SK-N-SH treated with all-trans-retinoic acid at 6 μM for 48 hours (cell line): ENCODE results near the gene RFESD.
A peak's percentile ranks its signal among the peaks of the same experiment; 100 is the strongest.

Experiments
- ATAC-seq: fragments of 200-7000 bp; cut with Tn5 transposase; 3 replicates; pipeline ENCODE4 v1.9.1; 2020; ENCODE audit warnings: mild to moderate bottlenecking, moderate library complexity
- ARNTL ChIP-seq: fragments of 450-650 bp; formaldehyde crosslinking; IDR thresholded peaks from 2 replicates; pipeline ENCODE4 v1.5.0; 2020; ENCODE audit warnings: low read depth, mild to moderate bottlenecking, moderate library complexity, borderline replicate concordance
- BACH2 ChIP-seq: fragments of 250-450 bp; sonication (Bioruptor Pico); IDR thresholded peaks from 2 replicates; pipeline ENCODE4 v1.9.0; 2021; ENCODE audit warnings: mild to moderate bottlenecking, borderline replicate concordance
- CREB5 ChIP-seq: fragments of 250-450 bp; sonication (Bioruptor Pico); IDR thresholded peaks from 2 replicates; pipeline ENCODE4 v1.5.1; 2020; ENCODE audit warnings: low read depth, mild to moderate bottlenecking, moderate library complexity
- CSDC2 ChIP-seq: fragments of 250-450 bp; sonication (Bioruptor Pico); IDR thresholded peaks from 2 replicates; pipeline ENCODE4 v1.5.0; 2020; ENCODE audit warnings: mild to moderate bottlenecking, moderate library complexity
- CSRNP3 ChIP-seq: fragments of 250-450 bp; sonication (Bioruptor Pico); IDR thresholded peaks from 2 replicates; pipeline ENCODE4 v1.5.1; 2021; ENCODE audit warnings: mild to moderate bottlenecking, moderate library complexity
- ESRRG ChIP-seq: fragments of 250-450 bp; sonication (Bioruptor Pico); IDR thresholded peaks from 2 replicates; pipeline ENCODE4 v1.6.1; 2021; ENCODE audit warnings: mild to moderate bottlenecking
- GLIS3 ChIP-seq: fragments of 250-450 bp; sonication (Bioruptor Pico); IDR thresholded peaks from 2 replicates; pipeline ENCODE4 v1.5.0; 2020; ENCODE audit warnings: mild to moderate bottlenecking, moderate library complexity
- ISL1 ChIP-seq: fragments of 250-450 bp; sonication (Bioruptor Pico); IDR thresholded peaks from 2 replicates; pipeline ENCODE4 v2.1.2; 2022; ENCODE audit warnings: mild to moderate bottlenecking, moderate library complexity
- OSR1 ChIP-seq: fragments of 250-450 bp; sonication (Bioruptor Pico); IDR thresholded peaks from 2 replicates; pipeline ENCODE4 v1.8.0; 2022; ENCODE audit warnings: moderate library complexity, mild to moderate bottlenecking, inconsistent platforms
- PPARA ChIP-seq: fragments of 250-450 bp; sonication (Bioruptor Pico); IDR thresholded peaks from 2 replicates; pipeline ENCODE4 v1.5.0; 2020; ENCODE audit warnings: mild to moderate bottlenecking, borderline replicate concordance
- RARB ChIP-seq: fragments of 250-450 bp; sonication (Bioruptor Pico); IDR thresholded peaks from 2 replicates; pipeline ENCODE4 v1.8.0; 2021; ENCODE audit warnings: mild to moderate bottlenecking, moderate library complexity
- SNAI2 ChIP-seq: fragments of 250-450 bp; sonication (Bioruptor Pico); IDR thresholded peaks from 2 replicates; pipeline ENCODE4 v1.5.0; 2020; ENCODE audit warnings: mild to moderate bottlenecking, moderate library complexity
- TCF4 ChIP-seq: fragments of 250-450 bp; sonication (Bioruptor Pico); IDR thresholded peaks from 2 replicates; pipeline ENCODE4 v1.8.0; 2021; ENCODE audit warnings: mild to moderate bottlenecking, moderate library complexity, borderline replicate concordance
- TOX ChIP-seq: fragments of 250-450 bp; sonication (Bioruptor Pico); IDR thresholded peaks from 2 replicates; pipeline ENCODE4 v1.8.0; 2021; ENCODE audit warnings: mild to moderate bottlenecking, moderate library complexity, borderline replicate concordance
- TSHZ2 ChIP-seq: fragments of 250-450 bp; sonication (Bioruptor Pico); IDR thresholded peaks from 2 replicates; pipeline ENCODE4 v1.5.0; 2020; ENCODE audit warnings: mild to moderate bottlenecking, moderate library complexity
- ZC3H10 ChIP-seq: fragments of 250-450 bp; sonication (Bioruptor Pico); IDR thresholded peaks from 2 replicates; pipeline ENCODE4 v1.5.1; 2021; ENCODE audit warnings: mild to moderate bottlenecking, moderate library complexity
- ZFP3 ChIP-seq: fragments of 250-450 bp; sonication (Bioruptor Pico); IDR thresholded peaks from 2 replicates; pipeline ENCODE4 v1.5.0; 2020; ENCODE audit warnings: mild to moderate bottlenecking, moderate library complexity
- ZNF565 ChIP-seq: fragments of 450-650 bp; formaldehyde crosslinking; conservative IDR thresholded peaks from 2 replicates; pipeline ENCODE4 v1.5.0; 2020; ENCODE audit warnings: low read depth, mild to moderate bottlenecking, moderate library complexity
- ZNF70 ChIP-seq: fragments of 450-650 bp; formaldehyde crosslinking; IDR thresholded peaks from 2 replicates; pipeline ENCODE4 v1.5.0; 2020; ENCODE audit warnings: mild to moderate bottlenecking, moderate library complexity
- ZNF8 ChIP-seq: fragments of 450-650 bp; formaldehyde crosslinking; IDR thresholded peaks from 2 replicates; pipeline ENCODE4 v1.5.0; 2020; ENCODE audit warnings: mild to moderate bottlenecking, moderate library complexity

Gene RFESD

GRCh38 chr5:95689680-95690079, 43.1 kb downstream of the RFESD start:
- TF ChIP-seq ARNTL, result no peak
- no peak for TF ChIP-seq GLIS3 (CRISPR knock-in tag)
- TF ChIP-seq BACH2, result no peak
- TF ChIP-seq TCF4 (CRISPR knock-in tag), result no peak
- TF ChIP-seq PPARA (CRISPR knock-in tag), result no peak
- TF ChIP-seq ISL1 (CRISPR knock-in tag), result no peak
- ATAC-seq, result no peak

GRCh38 chr5:95690333-95690732, 43.8 kb downstream of the RFESD start:
- ATAC-seq, result no peak
- TF ChIP-seq CREB5, result no peak
- TF ChIP-seq CSRNP3 (CRISPR knock-in tag), result no peak
- TF ChIP-seq ZNF70 (CRISPR knock-in tag), result no peak

- peak; percentile 54 for ATAC-seq
- TF ChIP-seq ZNF70 (CRISPR knock-in tag), result no peak
- TF ChIP-seq ZFP3 (CRISPR knock-in tag), result peak; percentile 59; the same call in 1 of the 2 replicates
These were observed 51.5 kb downstream of the RFESD start for GRCh38 chr5:95697781-95698681.

GRCh38 chr5:95699337-95699736, 52.8 kb downstream of the RFESD start:
- ATAC-seq, result no peak
- no peak for TF ChIP-seq RARB (CRISPR knock-in tag)
- no peak for TF ChIP-seq ZNF8 (CRISPR knock-in tag)
- TF ChIP-seq ISL1 (CRISPR knock-in tag), result no peak
- TF ChIP-seq CREB5, result no peak
- no peak for TF ChIP-seq BACH2
- TF ChIP-seq TSHZ2 (CRISPR knock-in tag), result no peak
- no peak for TF ChIP-seq ESRRG (CRISPR knock-in tag)
- no peak for TF ChIP-seq TCF4 (CRISPR knock-in tag)
- no peak for TF ChIP-seq TOX (CRISPR knock-in tag)
- TF ChIP-seq ZNF565 (CRISPR knock-in tag), result no peak
- TF ChIP-seq ZFP3 (CRISPR knock-in tag), result no peak
- no peak for TF ChIP-seq SNAI2 (CRISPR knock-in tag)
- no peak for TF ChIP-seq ZNF70 (CRISPR knock-in tag)
- no peak for TF ChIP-seq ZC3H10 (CRISPR knock-in tag)
- TF ChIP-seq CSRNP3 (CRISPR knock-in tag), result no peak
- TF ChIP-seq OSR1, result no peak
- no peak for TF ChIP-seq GLIS3 (CRISPR knock-in tag)
- TF ChIP-seq CSDC2 (CRISPR knock-in tag), result no peak
- no peak for TF ChIP-seq PPARA (CRISPR knock-in tag)
- no peak for TF ChIP-seq ARNTL
